ENCODE results near the gene DNAAF1.

- TF ChIP-seq POLR2A (IDR thresholded peaks at IDR 0.05), result no peak
- TF ChIP-seq, protein P1, sequence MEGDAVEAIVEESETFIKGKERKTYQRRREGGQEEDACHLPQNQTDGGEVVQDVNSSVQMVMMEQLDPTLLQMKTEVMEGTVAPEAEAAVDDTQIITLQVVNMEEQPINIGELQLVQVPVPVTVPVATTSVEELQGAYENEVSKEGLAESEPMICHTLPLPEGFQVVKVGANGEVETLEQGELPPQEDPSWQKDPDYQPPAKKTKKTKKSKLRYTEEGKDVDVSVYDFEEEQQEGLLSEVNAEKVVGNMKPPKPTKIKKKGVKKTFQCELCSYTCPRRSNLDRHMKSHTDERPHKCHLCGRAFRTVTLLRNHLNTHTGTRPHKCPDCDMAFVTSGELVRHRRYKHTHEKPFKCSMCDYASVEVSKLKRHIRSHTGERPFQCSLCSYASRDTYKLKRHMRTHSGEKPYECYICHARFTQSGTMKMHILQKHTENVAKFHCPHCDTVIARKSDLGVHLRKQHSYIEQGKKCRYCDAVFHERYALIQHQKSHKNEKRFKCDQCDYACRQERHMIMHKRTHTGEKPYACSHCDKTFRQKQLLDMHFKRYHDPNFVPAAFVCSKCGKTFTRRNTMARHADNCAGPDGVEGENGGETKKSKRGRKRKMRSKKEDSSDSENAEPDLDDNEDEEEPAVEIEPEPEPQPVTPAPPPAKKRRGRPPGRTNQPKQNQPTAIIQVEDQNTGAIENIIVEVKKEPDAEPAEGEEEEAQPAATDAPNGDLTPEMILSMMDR (IDR thresholded peaks at IDR 0.05), result no peak
- no peak for TF ChIP-seq EP300 (IDR thresholded peaks at IDR 0.05)
Observed at GRCh38 chr16:84181144-84181915, 36.2 kb downstream of the DNAAF1 start.

All from tibial nerve (tissue), 4 donors.